ENCODE data around the gene TSR1. TPM values are rescaled to one million over a fixed set of nuclear protein-coding genes. Genes with fewer than 3 reads are reported as not detected.

Gene TSR1
- total RNA-seq, 8 experiments from 2014 or later = 27.6 to 70.9 (median 41.3) TPM

DNA sequence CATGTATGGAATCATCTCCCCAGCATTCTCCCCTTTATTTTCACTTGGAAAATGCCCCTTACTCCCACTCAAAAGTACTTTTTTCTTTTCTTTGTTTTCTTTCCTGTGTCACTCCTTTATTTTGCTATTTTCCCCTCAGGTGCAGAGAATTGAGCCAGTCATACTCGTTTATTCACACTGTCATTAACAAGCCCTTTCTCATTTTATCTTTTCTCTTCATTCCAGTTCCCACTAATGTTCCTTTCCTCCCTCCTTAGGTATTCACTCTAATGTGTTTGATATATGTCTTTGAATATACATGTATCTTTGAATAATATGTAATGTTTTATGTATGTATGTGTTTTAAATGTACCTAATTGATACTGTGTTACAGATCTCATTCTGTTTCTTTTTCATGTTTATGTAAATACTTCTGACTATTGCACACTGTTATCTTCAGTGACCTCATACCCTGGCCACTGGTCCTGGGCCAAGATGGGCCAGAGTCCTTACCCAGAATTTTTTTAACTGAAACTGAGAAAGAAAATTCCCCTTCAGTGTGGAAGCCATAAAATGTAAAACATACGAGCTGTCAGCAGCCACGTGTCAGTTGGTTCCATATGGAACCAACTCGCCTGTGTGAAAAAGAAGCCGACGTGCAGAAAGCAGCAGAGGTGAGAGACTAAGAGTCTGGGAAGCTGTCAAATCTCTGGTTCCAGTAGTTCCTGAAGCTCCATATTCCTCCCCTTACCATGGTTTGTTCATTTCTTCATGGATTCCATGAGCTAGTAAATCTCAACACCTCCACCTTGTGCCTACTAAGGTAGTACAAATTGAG is 26.7 kb downstream of the TSR1 start:
- H3K4me1 ChIP-seq (replicated peaks in 1 of 2) = no peaks in the 10 kb centered on the region
- H3K4me3 ChIP-seq = no peak overlapping the region
- in situ Hi-C loops (cut with MboI; ENCODE audit: low pct_unique_long_range_greater_than_20kb in 2 of 9, low sequenced_read_pairs in 9 of 9, unreplicated experiment in 9 of 9) = no loop called here
- H3K27ac ChIP-seq = no peak overlapping the region
- ATAC-seq (replicated peaks in 6 of 8) = peak in 4 of 8 experiments; percentile 46 to 83 (median 68)
- WGBS, 10 experiments = 40 to 88% (median 49%) methylated on average over 1 to 6 of the region's 6 CpGs; no CpG with 5 or more reads in 1 of the 10 experiments

DNA sequence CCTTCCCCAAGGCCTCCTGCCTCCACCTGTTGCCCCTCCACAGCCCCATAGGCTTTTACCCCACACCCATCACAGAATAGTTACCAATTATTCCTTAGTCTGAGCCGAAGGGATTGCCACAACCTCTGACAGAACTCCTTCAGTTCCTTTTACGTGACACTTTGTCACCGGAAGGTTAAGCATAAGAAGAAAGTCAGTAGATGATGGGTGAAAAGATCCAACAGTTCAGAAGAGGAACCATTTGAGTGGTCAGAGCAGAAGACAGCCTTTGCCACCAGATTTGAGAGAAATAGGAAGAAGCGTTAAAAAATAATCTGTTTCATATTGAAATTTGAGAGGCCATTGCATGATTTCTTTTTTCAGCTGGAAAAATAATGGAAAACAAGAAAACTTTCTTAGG is 31.3 kb downstream of the TSR1 start:
- in situ Hi-C loops (cut with MboI; ENCODE audit: low pct_unique_long_range_greater_than_20kb in 2 of 9, low sequenced_read_pairs in 9 of 9, unreplicated experiment in 9 of 9) = no loop called here
- H3K27ac ChIP-seq = no peak overlapping the region
- no peak for ATAC-seq (replicated peaks in 6 of 8)
- H3K4me3 ChIP-seq = no peak overlapping the region
- WGBS, 10 experiments = 78 to 100% (median 98%) methylated on average over 1 to 4 of the region's 4 CpGs
- peaks cover 8 to 11% of the 10 kb centered on the region in 2 donors for H3K4me1 ChIP-seq (replicated peaks in 1 of 2)

GRCh38 chr17:2303204-2304188 is 32.8 kb downstream of the TSR1 start, which contains the start of the genes SMG6 and SRR:
Gene SMG6, minus strand, starts transcription at chr17:2303785. Its CDS starts 65 bp downstream, at chr17:2303720.
Gene SRR, plus strand, starts transcription at chr17:2303950. Its CDS starts 11,611 bp downstream, at chr17:2315561.
- peaks cover 8 to 11% of the 10 kb centered on the region in 2 donors for H3K4me1 ChIP-seq (replicated peaks in 1 of 2)
- in situ Hi-C loops (cut with MboI; ENCODE audit: low pct_unique_long_range_greater_than_20kb in 2 of 9, low sequenced_read_pairs in 9 of 9, unreplicated experiment in 9 of 9) = no loop called here
- peak; percentile 81 to 91 (median 90) for ATAC-seq (replicated peaks in 6 of 8)
- 0 to 10% methylated on average over 1 to 2 of the region's 108 CpGs; no CpG with 5 or more reads in 8 of the 10 experiments for WGBS, 10 experiments
- peak within 1 kb of the TSS; percentile 93 to 94 for H3K27ac ChIP-seq
- H3K4me3 ChIP-seq = peak within 1 kb of the TSS; percentile 65 to 90 (median 75)

DNA sequence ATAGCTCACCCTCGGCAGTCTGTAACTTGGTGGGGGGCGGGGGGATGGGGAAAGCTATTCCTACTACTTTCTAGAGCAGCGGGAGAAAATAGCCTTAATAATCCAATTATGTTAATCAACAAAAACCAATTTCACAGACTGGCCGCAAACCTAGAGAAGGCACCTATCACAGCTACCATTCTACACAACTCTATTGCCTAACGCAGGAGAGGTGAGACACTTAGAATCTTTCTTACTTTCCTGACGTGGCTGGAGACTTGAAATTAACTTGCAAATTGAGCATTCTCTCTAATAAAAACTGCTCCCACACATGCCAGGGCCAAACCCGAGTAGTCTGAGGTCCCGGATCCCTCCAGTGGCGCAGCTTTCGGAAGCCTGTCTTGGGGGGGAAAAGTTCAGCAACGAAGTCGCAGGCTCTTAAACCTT is 33.5 kb downstream of the TSR1 start:
- ATAC-seq (replicated peaks in 6 of 8) = peak in 2 of 8 experiments; percentile 16 to 21
- Histone ChIP-seq H3K4me1 (replicated peaks in 1 of 2) (peaks cover 8 to 14% of the 10 kb centered on the region in 2 donors), H3K4me3 (peak overlapping the region; percentile 65 to 90 (median 75)), H3K27ac (peak overlapping the region; percentile 93 to 94)
- 0 to 7% (median 2%) methylated on average over 1 to 6 of the region's 12 CpGs; no CpG with 5 or more reads in 2 of the 10 experiments for WGBS, 10 experiments
- in situ Hi-C loops (cut with MboI; ENCODE audit: low pct_unique_long_range_greater_than_20kb in 2 of 9, low sequenced_read_pairs in 9 of 9, unreplicated experiment in 9 of 9) = no loop called here

DNA sequence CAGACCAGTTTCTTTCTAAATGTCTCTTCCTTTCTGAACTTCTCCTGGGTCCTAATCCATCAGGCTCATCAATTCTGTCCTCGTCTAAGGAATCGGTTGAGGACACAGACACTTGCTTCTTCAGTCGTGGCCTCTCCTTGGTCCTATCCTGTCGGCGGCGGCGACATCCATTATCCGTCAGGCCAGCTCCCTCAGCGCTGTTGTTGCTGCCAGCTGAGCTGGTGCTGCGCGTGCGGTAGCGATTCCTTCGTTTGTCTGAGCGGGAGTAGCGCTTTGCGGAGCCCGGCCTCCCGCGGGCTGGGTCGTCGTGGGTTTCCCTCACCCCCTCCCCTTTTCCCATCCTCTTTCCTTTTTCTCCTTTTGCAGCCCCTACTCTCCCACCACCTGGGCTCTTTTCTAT is 36.5 kb downstream of the TSR1 start:
- Histone ChIP-seq H3K4me3 (no peak overlapping the region), H3K4me1 (replicated peaks in 1 of 2) (peaks cover 8 to 14% of the 10 kb centered on the region in 2 donors), H3K27ac (no peak overlapping the region)
- no peak for ATAC-seq (replicated peaks in 6 of 8)
- in situ Hi-C loops (cut with MboI; ENCODE audit: low pct_unique_long_range_greater_than_20kb in 2 of 9, low sequenced_read_pairs in 9 of 9, unreplicated experiment in 9 of 9) = loop anchor here in 1 of 9 experiments (25.0 kb wide), 1 partner anchor 387 kb away; no protein-coding TSS in a partner anchor
- 91 to 100% (median 98%) methylated on average over 1 to 17 of the region's 22 CpGs; no CpG with 5 or more reads in 3 of the 10 experiments for WGBS, 10 experiments

- in situ Hi-C loops (cut with MboI; ENCODE audit: low pct_unique_long_range_greater_than_20kb in 2 of 9, low sequenced_read_pairs in 9 of 9, unreplicated experiment in 9 of 9) = loop anchor here in 1 of 9 experiments (25.0 kb wide), 1 partner anchor 387 kb away; no protein-coding TSS in a partner anchor
- WGBS, 10 experiments = 86 to 100% (median 91%) methylated on average over 1 to 9 of the region's 12 CpGs; no CpG with 5 or more reads in 4 of the 10 experiments
- Histone ChIP-seq H3K4me3 (no peak overlapping the region), H3K4me1 (replicated peaks in 1 of 2) (peaks cover 8 to 14% of the 10 kb centered on the region in 2 donors), H3K27ac (no peak overlapping the region)
- no peak for ATAC-seq (replicated peaks in 6 of 8)
Measured at GRCh38 chr17:2299136-2299535, 37.1 kb downstream of the TSR1 start.

DNA sequence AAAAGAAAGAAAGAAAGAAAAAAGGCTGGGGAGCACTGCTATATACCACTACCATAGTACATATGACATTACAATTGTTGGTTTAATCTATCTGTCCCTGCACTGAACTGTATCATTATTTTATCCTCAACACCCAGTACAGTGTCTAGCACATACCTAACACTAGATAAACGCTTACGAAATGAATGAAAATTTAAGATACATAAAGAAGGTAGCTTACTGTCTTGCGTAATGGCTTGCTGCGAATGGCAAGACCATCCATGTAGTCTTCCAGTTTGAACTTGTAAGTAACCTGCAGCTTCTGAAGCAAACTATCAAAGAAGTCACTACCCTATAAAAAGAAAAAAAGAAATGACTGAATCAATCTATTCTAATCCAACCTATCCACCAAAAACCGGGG is 39.2 kb downstream of the TSR1 start:
- Histone ChIP-seq H3K4me1 (replicated peaks in 1 of 2) (peaks cover 3 to 11% of the 10 kb centered on the region in 2 donors), H3K4me3 (no peak overlapping the region), H3K27ac (no peak overlapping the region)
- in situ Hi-C loops (cut with MboI; ENCODE audit: low pct_unique_long_range_greater_than_20kb in 2 of 9, low sequenced_read_pairs in 9 of 9, unreplicated experiment in 9 of 9) = loop anchor here in 1 of 9 experiments (25.0 kb wide), 1 partner anchor 385 kb away; no protein-coding TSS in a partner anchor
- no peak for ATAC-seq (replicated peaks in 6 of 8)
- 90 to 100% (median 96%) methylated on average over 1 to 5 of the region's 5 CpGs; no CpG with 5 or more reads in 1 of the 10 experiments for WGBS, 10 experiments

GRCh38 chr17:2295575-2295974 is 40.7 kb downstream of the TSR1 start:
- in situ Hi-C loops (cut with MboI; ENCODE audit: low pct_unique_long_range_greater_than_20kb in 2 of 9, low sequenced_read_pairs in 9 of 9, unreplicated experiment in 9 of 9) = loop anchor here in 1 of 9 experiments (25.0 kb wide), 1 partner anchor 383 kb away; no protein-coding TSS in a partner anchor
- peaks cover 0 to 3% of the 10 kb centered on the region in 2 donors for H3K4me1 ChIP-seq (replicated peaks in 1 of 2)
- no peak overlapping the region for H3K4me3 ChIP-seq
- WGBS, 10 experiments = 87 to 100% (median 100%) methylated on average over 1 of the region's 1 CpG; no CpG with 5 or more reads in 5 of the 10 experiments
- ATAC-seq (replicated peaks in 6 of 8) = peak in 2 of 8 experiments; percentile 79 to 86
- H3K27ac ChIP-seq = no peak overlapping the region

- Histone ChIP-seq H3K4me1 (replicated peaks in 1 of 2) (no peaks in the 10 kb centered on the region), H3K4me3 (no peak overlapping the region), H3K27ac (no peak overlapping the region)
- ATAC-seq (replicated peaks in 6 of 8) = no peak
- WGBS, 10 experiments = 50 to 96% (median 85%) methylated on average over 1 to 2 of the region's 2 CpGs; no CpG with 5 or more reads in 1 of the 10 experiments
- in situ Hi-C loops (cut with MboI; ENCODE audit: low pct_unique_long_range_greater_than_20kb in 2 of 9, low sequenced_read_pairs in 9 of 9, unreplicated experiment in 9 of 9) = loop anchor here in 1 of 9 experiments (25.0 kb wide), 1 partner anchor 380 kb away; no protein-coding TSS in a partner anchor
Measured at GRCh38 chr17:2292100-2292499, 44.2 kb downstream of the TSR1 start.

GRCh38 chr17:2289878-2290478 is 46.3 kb downstream of the TSR1 start:
- Histone ChIP-seq H3K4me3 (no peak overlapping the region), H3K27ac (no peak overlapping the region), H3K4me1 (replicated peaks in 1 of 2) (no peaks in the 10 kb centered on the region)
- in situ Hi-C loops (cut with MboI; ENCODE audit: low pct_unique_long_range_greater_than_20kb in 2 of 9, low sequenced_read_pairs in 9 of 9, unreplicated experiment in 9 of 9) = loop anchor here in 1 of 9 experiments (25.0 kb wide), 1 partner anchor 378 kb away; no protein-coding TSS in a partner anchor
- WGBS, 10 experiments = 86 to 100% (median 94%) methylated on average over 1 to 5 of the region's 5 CpGs; no CpG with 5 or more reads in 1 of the 10 experiments
- no peak for ATAC-seq (replicated peaks in 6 of 8)

- H3K4me1 ChIP-seq (replicated peaks in 1 of 2) = no peaks in the 10 kb centered on the region
- H3K4me3 ChIP-seq = no peak overlapping the region
- in situ Hi-C loops (cut with MboI; ENCODE audit: low pct_unique_long_range_greater_than_20kb in 2 of 9, low sequenced_read_pairs in 9 of 9, unreplicated experiment in 9 of 9) = loop anchor here in 1 of 9 experiments (25.0 kb wide), 1 partner anchor 371 kb away; no protein-coding TSS in a partner anchor
- peak in 4 of 8 experiments; percentile 10 to 32 (median 16) for ATAC-seq (replicated peaks in 6 of 8)
- WGBS, 10 experiments = 60 to 100% (median 96%) methylated on average over 1 to 7 of the region's 7 CpGs; no CpG with 5 or more reads in 3 of the 10 experiments
- H3K27ac ChIP-seq = no peak overlapping the region
Measured at GRCh38 chr17:2283302-2283701, 53.0 kb downstream of the TSR1 start.

All from motor neuron (in vitro differentiated cells).